Hematopoietic multipotent progenitor cell treated with erythropoietin and hydrocortisone succinate and interleukin-3 and kit ligand, for 17 days (in vitro differentiated cells): ENCODE results near the gene PPIF.

Experiments used
- DNase-seq: peaks from one replicate; pipeline ENCODE4 v3.0.0-alpha.2; 2015; ENCODE audit warnings: low spot score

Gene PPIF

DNA sequence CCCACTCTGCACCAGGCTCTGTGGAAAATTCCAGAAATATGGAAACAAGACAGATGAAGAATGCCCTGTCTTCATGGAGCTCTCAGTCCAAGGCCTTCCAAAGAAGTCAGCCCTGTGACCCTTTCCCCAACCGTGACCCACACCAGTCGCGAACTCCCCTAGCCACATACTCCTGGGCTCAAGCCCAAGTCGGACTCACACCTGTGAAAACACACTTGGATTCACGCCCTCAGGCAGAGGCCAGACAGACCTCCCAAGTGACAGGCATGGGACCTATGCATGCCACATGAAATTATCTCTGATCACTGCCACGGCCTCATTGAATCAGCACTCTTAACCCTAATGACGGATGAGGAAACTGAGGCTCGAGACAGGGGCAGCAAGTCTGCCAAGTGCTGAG lies 55.7 kb downstream of the PPIF start:
- no peak for DNase-seq

DNA sequence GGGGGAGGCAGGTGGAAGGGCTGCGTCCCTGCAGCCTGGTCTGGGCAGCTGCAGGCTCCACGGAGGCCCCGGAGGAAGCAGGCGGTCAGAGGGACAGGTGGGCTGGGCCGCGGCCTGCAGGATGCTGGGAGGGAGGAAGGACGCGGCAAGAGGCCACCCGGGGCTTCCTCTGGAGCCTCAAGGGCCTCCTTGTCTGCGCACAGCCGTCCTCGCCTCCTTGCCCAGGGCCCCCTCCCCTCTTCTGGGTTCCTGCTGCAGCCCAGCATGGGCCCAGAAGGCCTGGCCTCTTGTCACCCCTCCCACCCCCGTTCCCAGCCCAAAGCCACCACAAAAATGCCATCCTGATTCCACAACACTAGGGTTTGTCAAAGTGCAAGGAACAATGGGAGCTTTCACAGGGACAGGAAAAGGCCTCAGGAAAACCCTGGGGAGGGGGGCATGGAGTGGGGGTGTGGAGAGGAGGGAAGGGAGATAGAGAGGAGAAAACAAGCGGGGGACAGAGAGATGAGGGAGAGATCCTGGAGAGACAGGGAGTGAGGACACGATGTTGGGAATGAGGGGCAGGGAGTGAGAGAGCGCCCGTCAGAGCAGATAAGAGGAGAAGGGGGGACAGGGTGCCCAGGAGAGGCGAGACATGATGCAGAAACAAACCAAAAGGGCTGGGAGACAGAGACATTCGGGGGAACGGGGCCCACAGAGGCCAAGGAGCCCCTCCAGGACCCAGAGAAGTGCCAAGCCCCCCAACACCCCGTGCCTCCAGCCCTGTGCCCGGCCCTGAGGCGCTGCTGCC lies 56.4 kb downstream of the PPIF start:
- DNase-seq, result no peak

DNA sequence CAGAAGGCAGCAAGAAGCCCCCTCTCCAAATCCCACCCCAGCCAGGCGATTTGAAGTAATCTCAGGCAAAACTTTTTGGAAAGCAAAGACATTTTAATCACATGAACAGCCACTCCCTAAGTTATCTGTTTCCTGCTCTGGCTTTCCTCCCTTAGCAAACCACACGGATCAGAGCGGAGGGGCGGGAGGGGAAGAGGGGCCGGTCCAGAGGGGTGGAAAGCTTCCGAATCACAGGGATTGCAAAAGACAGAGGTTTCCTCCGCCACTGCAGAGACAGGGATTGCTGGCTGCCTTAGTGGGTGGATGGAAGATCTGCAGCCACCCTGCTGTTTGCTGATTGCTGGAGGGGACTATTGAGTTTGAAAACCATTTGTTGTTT lies 57.0 kb downstream of the PPIF start:
- DNase-seq, result no peak

DNA sequence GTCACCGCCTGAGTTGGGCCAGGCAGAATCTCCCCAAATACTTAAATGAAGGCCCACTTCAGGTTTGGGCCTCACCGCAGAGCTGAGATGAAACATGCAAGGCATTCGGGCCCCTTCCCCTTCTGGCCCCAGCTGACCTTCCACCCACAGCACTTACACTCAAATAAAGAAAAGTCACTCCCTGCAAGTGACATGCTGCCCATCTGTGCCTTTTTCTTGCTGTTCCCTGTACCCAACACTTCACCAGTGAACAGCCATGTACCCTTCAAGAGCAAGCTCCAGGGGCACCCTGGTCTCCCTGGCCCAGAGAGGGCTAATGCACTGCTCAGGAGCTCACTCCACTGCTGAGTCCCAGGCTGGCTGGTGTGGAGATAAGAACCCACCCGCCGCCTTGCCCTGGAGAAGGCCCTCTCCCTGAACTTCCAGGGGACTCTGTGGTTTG lies 57.4 kb downstream of the PPIF start:
- DNase-seq, result no peak
